Measurements from ENCODE around the gene MEOX1. TPM values are rescaled to one million over a fixed set of nuclear protein-coding genes. Genes with fewer than 3 reads are reported as not detected.

MEOX1 gene
- total RNA-seq, 1 experiment from 2014 or later = 0.84 TPM

DNA sequence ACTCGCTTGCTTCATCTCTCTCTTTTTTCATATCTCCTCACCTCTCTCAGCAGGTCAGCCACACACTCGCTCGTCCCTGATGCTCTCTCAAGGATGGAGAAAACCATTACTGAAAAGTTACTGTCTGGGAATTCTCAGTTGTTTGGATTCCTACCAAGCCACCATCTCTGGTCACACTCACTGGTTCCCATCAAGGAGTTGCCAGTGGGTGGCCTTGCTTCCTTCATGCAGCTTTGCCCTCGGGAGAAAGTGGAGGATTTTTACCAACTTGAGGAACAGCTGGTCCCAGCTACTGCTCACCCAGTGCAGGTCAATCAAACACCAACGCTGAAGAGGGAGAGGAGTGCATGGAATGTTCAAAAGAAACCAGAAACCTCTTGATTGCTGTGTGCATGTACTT is 25.3 kb downstream of the MEOX1 start:
- H3K79me2 ChIP-seq (ENCODE audit: low read length) = no peaks in the 10 kb centered on the region
- BruUV-seq (replicated peaks) = no TSS peak
- TF ChIP-seq EZH2 (IDR thresholded peaks at IDR 0.05; ENCODE audit: low read length, unreplicated experiment) (no peak), EZH2phosphoT487 (IDR thresholded peaks at IDR 0.05; ENCODE audit: borderline replicate concordance, low read length) (no peak)
- TF ChIP-seq, protein P1, sequence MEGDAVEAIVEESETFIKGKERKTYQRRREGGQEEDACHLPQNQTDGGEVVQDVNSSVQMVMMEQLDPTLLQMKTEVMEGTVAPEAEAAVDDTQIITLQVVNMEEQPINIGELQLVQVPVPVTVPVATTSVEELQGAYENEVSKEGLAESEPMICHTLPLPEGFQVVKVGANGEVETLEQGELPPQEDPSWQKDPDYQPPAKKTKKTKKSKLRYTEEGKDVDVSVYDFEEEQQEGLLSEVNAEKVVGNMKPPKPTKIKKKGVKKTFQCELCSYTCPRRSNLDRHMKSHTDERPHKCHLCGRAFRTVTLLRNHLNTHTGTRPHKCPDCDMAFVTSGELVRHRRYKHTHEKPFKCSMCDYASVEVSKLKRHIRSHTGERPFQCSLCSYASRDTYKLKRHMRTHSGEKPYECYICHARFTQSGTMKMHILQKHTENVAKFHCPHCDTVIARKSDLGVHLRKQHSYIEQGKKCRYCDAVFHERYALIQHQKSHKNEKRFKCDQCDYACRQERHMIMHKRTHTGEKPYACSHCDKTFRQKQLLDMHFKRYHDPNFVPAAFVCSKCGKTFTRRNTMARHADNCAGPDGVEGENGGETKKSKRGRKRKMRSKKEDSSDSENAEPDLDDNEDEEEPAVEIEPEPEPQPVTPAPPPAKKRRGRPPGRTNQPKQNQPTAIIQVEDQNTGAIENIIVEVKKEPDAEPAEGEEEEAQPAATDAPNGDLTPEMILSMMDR (conservative IDR thresholded peaks at IDR 0.05; ENCODE audit: low read depth, low read length) = no peak
- ChIA-PET POLR2A (ENCODE audit: unreplicated experiment) (no interaction called here), CTCF (no interaction called here)
- H3K9me3 ChIP-seq (ENCODE audit: low read length) = no peaks in the 10 kb centered on the region
- intact Hi-C loops (cut with micrococcal nuclease) = no loop called here
- no peaks in the 10 kb centered on the region for H3K27me3 ChIP-seq (ENCODE audit: low read length)
- no peak for DNase-seq
- no peak overlapping the region for H3K4me3 ChIP-seq (ENCODE audit: low read length)
- H3K4me1 ChIP-seq (ENCODE audit: insufficient read depth, low read length) = no peaks in the 10 kb centered on the region
- no peak overlapping the region for H3K27ac ChIP-seq (ENCODE audit: low read length)
- H3K9me2 ChIP-seq (replicated peaks; ENCODE audit: low read length) = no peaks in the 10 kb centered on the region
- no peak for ATAC-seq
- H3K9ac ChIP-seq (ENCODE audit: low read length) = no peak overlapping the region
- H3K36me3 ChIP-seq (ENCODE audit: low read depth, low read length) = no peaks in the 10 kb centered on the region
- H3K4me2 ChIP-seq (ENCODE audit: low read length) = no peak overlapping the region
- H2AFZ ChIP-seq (ENCODE audit: low read length) = no peak overlapping the region
- H3F3A ChIP-seq (ENCODE audit: low read length, unreplicated experiment) = no peaks in the 10 kb centered on the region
- no peaks in the 10 kb centered on the region for H4K20me1 ChIP-seq (ENCODE audit: low read length)

DNA sequence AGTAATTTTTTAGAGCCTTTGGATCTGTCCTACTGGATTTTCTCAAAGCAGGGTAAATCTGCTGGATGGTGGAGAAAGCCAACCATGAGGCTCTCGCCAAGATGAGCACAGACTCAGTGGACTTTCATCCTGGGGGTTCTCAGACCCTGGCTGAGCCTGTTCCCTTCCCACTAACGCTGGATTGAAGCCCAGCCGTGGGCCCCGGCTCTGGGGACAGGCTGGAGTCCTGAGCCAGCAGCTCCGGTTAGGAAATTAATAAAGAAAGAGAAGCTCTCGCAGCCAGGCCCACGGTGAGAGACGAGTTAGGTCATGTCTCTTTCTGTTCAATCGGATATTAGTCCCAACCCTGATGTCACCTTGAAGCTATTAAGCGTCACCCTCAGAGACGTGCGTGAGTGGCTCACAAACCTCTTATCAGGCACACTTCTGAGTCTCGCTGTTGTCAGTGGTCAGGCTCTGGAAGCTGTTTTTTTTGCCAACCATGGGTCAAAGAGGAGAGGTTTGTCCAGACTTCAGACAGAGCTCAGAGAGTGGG is 27.1 kb downstream of the MEOX1 start:
- no peak overlapping the region for H3K4me3 ChIP-seq (ENCODE audit: low read length)
- CTCF ChIA-PET = no interaction called here

DNA sequence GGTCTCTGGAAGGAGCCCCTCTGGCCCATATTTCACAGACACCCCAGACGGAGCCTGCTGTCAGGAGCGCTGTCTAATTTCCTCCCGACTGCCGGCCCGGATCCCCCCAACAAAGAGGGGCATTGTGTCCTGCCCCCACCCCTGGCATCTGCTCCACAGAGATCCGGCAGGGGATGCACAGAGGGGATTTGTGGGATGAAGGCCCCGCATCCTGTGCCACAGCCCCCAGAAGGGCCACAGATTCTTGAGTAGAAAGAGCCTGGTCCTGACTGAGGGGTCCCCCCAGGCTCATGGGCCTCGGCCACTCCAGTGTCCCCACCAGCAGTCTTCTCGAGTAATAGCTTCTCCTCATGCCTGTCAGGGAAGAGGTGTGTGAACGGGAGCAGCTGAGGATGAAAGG is 29.5 kb downstream of the MEOX1 start:
- Histone ChIP-seq H3K27ac (ENCODE audit: low read length) (no peak overlapping the region), H3K4me1 (ENCODE audit: insufficient read depth, low read length) (no peaks in the 10 kb centered on the region), H3K36me3 (ENCODE audit: low read depth, low read length) (no peaks in the 10 kb centered on the region), H3K9me2 (replicated peaks; ENCODE audit: low read length) (no peaks in the 10 kb centered on the region), H3F3A (ENCODE audit: low read length, unreplicated experiment) (no peaks in the 10 kb centered on the region), H3K9ac (ENCODE audit: low read length) (no peak overlapping the region), H2AFZ (ENCODE audit: low read length) (no peak overlapping the region), H3K27me3 (ENCODE audit: low read length) (no peaks in the 10 kb centered on the region), H4K20me1 (ENCODE audit: low read length) (no peaks in the 10 kb centered on the region), H3K79me2 (ENCODE audit: low read length) (no peaks in the 10 kb centered on the region), H3K4me2 (ENCODE audit: low read length) (no peak overlapping the region), H3K9me3 (ENCODE audit: low read length) (no peaks in the 10 kb centered on the region), H3K4me3 (ENCODE audit: low read length) (no peak overlapping the region)
- no TSS peak for BruUV-seq (replicated peaks)
- ChIA-PET CTCF (no interaction called here), POLR2A (ENCODE audit: unreplicated experiment) (no interaction called here)
- ATAC-seq (no peak), DNase-seq (no peak)
- TF ChIP-seq, protein P1 (conservative IDR thresholded peaks at IDR 0.05; ENCODE audit: low read depth, low read length) = no peak
- TF ChIP-seq EZH2phosphoT487 (IDR thresholded peaks at IDR 0.05; ENCODE audit: borderline replicate concordance, low read length) (no peak), EZH2 (IDR thresholded peaks at IDR 0.05; ENCODE audit: low read length, unreplicated experiment) (no peak)
- intact Hi-C loops (cut with micrococcal nuclease) = no loop called here

More for the DNA sequence above, 27.1 kb downstream of the MEOX1 start:
- ATAC-seq (no peak), DNase-seq (no peak)
- H2AFZ ChIP-seq (ENCODE audit: low read length) = no peak overlapping the region
- H3K9me3 ChIP-seq (ENCODE audit: low read length) = no peaks in the 10 kb centered on the region
- H4K20me1 ChIP-seq (ENCODE audit: low read length) = no peaks in the 10 kb centered on the region
- no peak overlapping the region for H3K4me2 ChIP-seq (ENCODE audit: low read length)
- no peaks in the 10 kb centered on the region for H3K36me3 ChIP-seq (ENCODE audit: low read depth, low read length)
- H3K79me2 ChIP-seq (ENCODE audit: low read length) = no peaks in the 10 kb centered on the region
- BruUV-seq (replicated peaks) = no TSS peak
- H3K4me1 ChIP-seq (ENCODE audit: insufficient read depth, low read length) = no peaks in the 10 kb centered on the region
- H3K27ac ChIP-seq (ENCODE audit: low read length) = no peak overlapping the region
- no peaks in the 10 kb centered on the region for H3K9me2 ChIP-seq (replicated peaks; ENCODE audit: low read length)
- TF ChIP-seq EZH2 (IDR thresholded peaks at IDR 0.05; ENCODE audit: low read length, unreplicated experiment) (no peak), EZH2phosphoT487 (IDR thresholded peaks at IDR 0.05; ENCODE audit: borderline replicate concordance, low read length) (no peak)
- TF ChIP-seq, protein P1 (conservative IDR thresholded peaks at IDR 0.05; ENCODE audit: low read depth, low read length) = no peak
- POLR2A ChIA-PET (ENCODE audit: unreplicated experiment) = interaction anchor here (0.6 kb wide), 1 partner anchor 1811 kb away, joined by 3 read pairs; no protein-coding TSS in a partner anchor
- no peak overlapping the region for H3K9ac ChIP-seq (ENCODE audit: low read length)
- H3F3A ChIP-seq (ENCODE audit: low read length, unreplicated experiment) = no peaks in the 10 kb centered on the region
- no peaks in the 10 kb centered on the region for H3K27me3 ChIP-seq (ENCODE audit: low read length)
- intact Hi-C loops (cut with micrococcal nuclease) = no loop called here

Measured in PC-3 (cell line).